SK-N-SH treated with all-trans-retinoic acid at 6 μM for 48 hours (cell line): ENCODE data around the gene SEMA4C.

ENCODE experiments used
- ATAC-seq: fragments of 200-7000 bp; cut with Tn5 transposase; 3 replicates; pipeline ENCODE4 v1.9.1; 2020; ENCODE audit warnings: mild to moderate bottlenecking, moderate library complexity
- ARNTL ChIP-seq: fragments of 450-650 bp; formaldehyde crosslinking; IDR thresholded peaks from 2 replicates; pipeline ENCODE4 v1.5.0; 2020; ENCODE audit warnings: low read depth, mild to moderate bottlenecking, moderate library complexity, borderline replicate concordance
- BACH2 ChIP-seq: fragments of 250-450 bp; sonication (Bioruptor Pico); IDR thresholded peaks from 2 replicates; pipeline ENCODE4 v1.9.0; 2021; ENCODE audit warnings: mild to moderate bottlenecking, borderline replicate concordance
- CREB5 ChIP-seq: fragments of 250-450 bp; sonication (Bioruptor Pico); IDR thresholded peaks from 2 replicates; pipeline ENCODE4 v1.5.1; 2020; ENCODE audit warnings: low read depth, mild to moderate bottlenecking, moderate library complexity
- CSDC2 ChIP-seq: fragments of 250-450 bp; sonication (Bioruptor Pico); IDR thresholded peaks from 2 replicates; pipeline ENCODE4 v1.5.0; 2020; ENCODE audit warnings: mild to moderate bottlenecking, moderate library complexity
- ESRRG ChIP-seq: fragments of 250-450 bp; sonication (Bioruptor Pico); IDR thresholded peaks from 2 replicates; pipeline ENCODE4 v1.6.1; 2021; ENCODE audit warnings: mild to moderate bottlenecking
- GLIS3 ChIP-seq: fragments of 250-450 bp; sonication (Bioruptor Pico); IDR thresholded peaks from 2 replicates; pipeline ENCODE4 v1.5.0; 2020; ENCODE audit warnings: mild to moderate bottlenecking, moderate library complexity
- ISL1 ChIP-seq: fragments of 250-450 bp; sonication (Bioruptor Pico); IDR thresholded peaks from 2 replicates; pipeline ENCODE4 v2.1.2; 2022; ENCODE audit warnings: mild to moderate bottlenecking, moderate library complexity
- OSR1 ChIP-seq: fragments of 250-450 bp; sonication (Bioruptor Pico); IDR thresholded peaks from 2 replicates; pipeline ENCODE4 v1.8.0; 2022; ENCODE audit warnings: moderate library complexity, mild to moderate bottlenecking, inconsistent platforms
- POU6F1 ChIP-seq: fragments of 250-450 bp; sonication (Bioruptor Pico); IDR thresholded peaks from 2 replicates; pipeline ENCODE4 v1.8.0; 2021; ENCODE audit warnings: low read depth, mild to moderate bottlenecking, moderate library complexity, borderline replicate concordance
- RARB ChIP-seq: fragments of 250-450 bp; sonication (Bioruptor Pico); IDR thresholded peaks from 2 replicates; pipeline ENCODE4 v1.8.0; 2021; ENCODE audit warnings: mild to moderate bottlenecking, moderate library complexity
- SNAI2 ChIP-seq: fragments of 250-450 bp; sonication (Bioruptor Pico); IDR thresholded peaks from 2 replicates; pipeline ENCODE4 v1.5.0; 2020; ENCODE audit warnings: mild to moderate bottlenecking, moderate library complexity
- TCF4 ChIP-seq: fragments of 250-450 bp; sonication (Bioruptor Pico); IDR thresholded peaks from 2 replicates; pipeline ENCODE4 v1.8.0; 2021; ENCODE audit warnings: mild to moderate bottlenecking, moderate library complexity, borderline replicate concordance
- TOX ChIP-seq: fragments of 250-450 bp; sonication (Bioruptor Pico); IDR thresholded peaks from 2 replicates; pipeline ENCODE4 v1.8.0; 2021; ENCODE audit warnings: mild to moderate bottlenecking, moderate library complexity, borderline replicate concordance
- ZC3H10 ChIP-seq: fragments of 250-450 bp; sonication (Bioruptor Pico); IDR thresholded peaks from 2 replicates; pipeline ENCODE4 v1.5.1; 2021; ENCODE audit warnings: mild to moderate bottlenecking, moderate library complexity
- ZFP3 ChIP-seq: fragments of 250-450 bp; sonication (Bioruptor Pico); IDR thresholded peaks from 2 replicates; pipeline ENCODE4 v1.5.0; 2020; ENCODE audit warnings: mild to moderate bottlenecking, moderate library complexity
- ZFP30 ChIP-seq: fragments of 450-650 bp; formaldehyde crosslinking; IDR thresholded peaks from 2 replicates; pipeline ENCODE4 v1.5.0; 2022; ENCODE audit warnings: mild to moderate bottlenecking, moderate library complexity
- ZNF70 ChIP-seq: fragments of 450-650 bp; formaldehyde crosslinking; IDR thresholded peaks from 2 replicates; pipeline ENCODE4 v1.5.0; 2020; ENCODE audit warnings: mild to moderate bottlenecking, moderate library complexity
- ZNF8 ChIP-seq: fragments of 450-650 bp; formaldehyde crosslinking; IDR thresholded peaks from 2 replicates; pipeline ENCODE4 v1.5.0; 2020; ENCODE audit warnings: mild to moderate bottlenecking, moderate library complexity
- TF ChIP-seq, protein P1 (sequence below): fragments of 250-450 bp; sonication (Bioruptor Pico); IDR thresholded peaks from 2 replicates; pipeline ENCODE4 v1.8.0; 2020; ENCODE audit warnings: mild to moderate bottlenecking, moderate library complexity, borderline replicate concordance
- TF ChIP-seq, protein P2 (sequence below): fragments of 250-450 bp; sonication (Bioruptor Pico); IDR thresholded peaks from 2 replicates; pipeline ENCODE4 v1.5.1; 2021; ENCODE audit warnings: mild to moderate bottlenecking, moderate library complexity

SEMA4C gene

GRCh38 chr2:96839875-96840850, 29.7 kb downstream of the SEMA4C start:
- no peak for TF ChIP-seq ZNF70 (CRISPR knock-in tag)
- no peak for TF ChIP-seq ZNF8 (CRISPR knock-in tag)
- TF ChIP-seq CSDC2 (CRISPR knock-in tag): no peak
- no peak for TF ChIP-seq ESRRG (CRISPR knock-in tag)
- TF ChIP-seq ZC3H10 (CRISPR knock-in tag): no peak
- no peak for TF ChIP-seq OSR1 (CRISPR knock-in tag)
- TF ChIP-seq ISL1 (CRISPR knock-in tag): no peak
- no peak for TF ChIP-seq POU6F1 (CRISPR knock-in tag)
- no peak for TF ChIP-seq RARB (CRISPR knock-in tag)
- no peak for TF ChIP-seq ZFP3
- TF ChIP-seq, protein P1, sequence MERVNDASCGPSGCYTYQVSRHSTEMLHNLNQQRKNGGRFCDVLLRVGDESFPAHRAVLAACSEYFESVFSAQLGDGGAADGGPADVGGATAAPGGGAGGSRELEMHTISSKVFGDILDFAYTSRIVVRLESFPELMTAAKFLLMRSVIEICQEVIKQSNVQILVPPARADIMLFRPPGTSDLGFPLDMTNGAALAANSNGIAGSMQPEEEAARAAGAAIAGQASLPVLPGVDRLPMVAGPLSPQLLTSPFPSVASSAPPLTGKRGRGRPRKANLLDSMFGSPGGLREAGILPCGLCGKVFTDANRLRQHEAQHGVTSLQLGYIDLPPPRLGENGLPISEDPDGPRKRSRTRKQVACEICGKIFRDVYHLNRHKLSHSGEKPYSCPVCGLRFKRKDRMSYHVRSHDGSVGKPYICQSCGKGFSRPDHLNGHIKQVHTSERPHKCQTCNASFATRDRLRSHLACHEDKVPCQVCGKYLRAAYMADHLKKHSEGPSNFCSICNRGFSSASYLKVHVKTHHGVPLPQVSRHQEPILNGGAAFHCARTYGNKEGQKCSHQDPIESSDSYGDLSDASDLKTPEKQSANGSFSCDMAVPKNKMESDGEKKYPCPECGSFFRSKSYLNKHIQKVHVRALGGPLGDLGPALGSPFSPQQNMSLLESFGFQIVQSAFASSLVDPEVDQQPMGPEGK (CRISPR knock-in tag): no peak
- TF ChIP-seq, protein P2, sequence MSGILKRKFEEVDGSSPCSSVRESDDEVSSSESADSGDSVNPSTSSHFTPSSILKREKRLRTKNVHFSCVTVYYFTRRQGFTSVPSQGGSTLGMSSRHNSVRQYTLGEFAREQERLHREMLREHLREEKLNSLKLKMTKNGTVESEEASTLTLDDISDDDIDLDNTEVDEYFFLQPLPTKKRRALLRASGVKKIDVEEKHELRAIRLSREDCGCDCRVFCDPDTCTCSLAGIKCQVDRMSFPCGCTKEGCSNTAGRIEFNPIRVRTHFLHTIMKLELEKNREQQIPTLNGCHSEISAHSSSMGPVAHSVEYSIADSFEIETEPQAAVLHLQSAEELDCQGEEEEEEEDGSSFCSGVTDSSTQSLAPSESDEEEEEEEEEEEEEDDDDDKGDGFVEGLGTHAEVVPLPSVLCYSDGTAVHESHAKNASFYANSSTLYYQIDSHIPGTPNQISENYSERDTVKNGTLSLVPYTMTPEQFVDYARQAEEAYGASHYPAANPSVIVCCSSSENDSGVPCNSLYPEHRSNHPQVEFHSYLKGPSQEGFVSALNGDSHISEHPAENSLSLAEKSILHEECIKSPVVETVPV: no peak
- no peak for TF ChIP-seq ARNTL (CRISPR knock-in tag)
- no peak for ATAC-seq

DNA sequence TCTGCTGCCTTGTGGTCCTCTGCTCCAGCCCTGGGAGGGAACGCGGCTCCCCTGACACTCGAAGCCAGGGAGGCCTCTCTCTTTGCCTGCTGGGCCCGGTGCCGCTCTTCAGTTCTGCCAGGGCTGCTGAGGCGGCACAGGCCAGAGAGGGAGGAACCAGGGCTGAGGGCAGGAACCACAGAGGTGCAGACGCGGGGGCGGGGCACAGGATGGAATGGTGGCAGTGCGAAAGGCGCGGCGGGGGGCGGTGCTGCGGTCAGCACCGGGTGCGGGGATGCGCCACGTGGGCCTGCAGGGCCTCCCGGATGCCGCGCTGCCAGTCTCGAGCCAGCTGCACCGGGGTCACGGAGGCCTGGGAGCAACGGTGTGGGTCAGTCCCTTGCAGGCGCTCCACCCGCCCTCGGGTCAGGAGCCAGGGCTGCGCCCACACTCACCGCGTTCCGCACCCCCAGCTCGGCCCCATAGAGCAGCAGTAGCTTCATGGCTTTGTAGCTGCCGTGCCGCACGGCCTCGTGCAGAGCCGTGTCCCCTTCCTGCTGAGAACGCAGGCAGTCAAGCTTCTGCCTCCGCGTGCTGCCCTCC, 30.5 kb downstream of the SEMA4C start:
- TF ChIP-seq ZNF8 (CRISPR knock-in tag) (no peak), ZFP3 (no peak), ARNTL (CRISPR knock-in tag) (no peak), BACH2 (CRISPR knock-in tag) (no peak), RARB (CRISPR knock-in tag) (no peak), TOX (CRISPR knock-in tag) (no peak), ISL1 (CRISPR knock-in tag) (no peak), TCF4 (CRISPR knock-in tag) (no peak), GLIS3 (CRISPR knock-in tag) (no peak), ZNF70 (CRISPR knock-in tag) (no peak), SNAI2 (no peak), CREB5 (no peak), ZFP30 (CRISPR knock-in tag) (no peak), POU6F1 (CRISPR knock-in tag) (no peak)
- TF ChIP-seq, protein P2: no peak
- TF ChIP-seq, protein P1 (CRISPR knock-in tag): no peak
- ATAC-seq: no peak
